RWPE1 (cell line): Measurements from ENCODE around the gene GRIK4.

Experiments used
- CTCF ChIA-PET: fragments of 350-600 bp; sonication (Branson Sonifier 250); formaldehyde crosslinking; extraction: SDS; loops from one replicate; lab custom pipeline; 2021; lab: Yijun Ruan, JAX
- POLR2A ChIA-PET: fragments of 400-600 bp; formaldehyde crosslinking; extraction: SDS; loops from one replicate; lab custom pipeline; 2020; ENCODE audit warnings: antibody characterized with exemption; ENCODE audit not compliant: low non-redundant PET; lab: Yijun Ruan, JAX
- DNase-seq: peaks from one replicate; pipeline ENCODE4 v3.0.0; 2012; ENCODE audit warnings: low spot score
- H3K27ac ChIP-seq: fragments of 450-650 bp; 2 replicates; pipeline ENCODE4 v1.5.1; 2017
- TF ChIP-seq, protein P1 (sequence below): fragments of 450-650 bp; conservative IDR thresholded peaks from 2 replicates; pipeline ENCODE4 v1.5.1; 2017; ENCODE audit warnings: low read depth, mild to moderate bottlenecking

Gene GRIK4

DNA sequence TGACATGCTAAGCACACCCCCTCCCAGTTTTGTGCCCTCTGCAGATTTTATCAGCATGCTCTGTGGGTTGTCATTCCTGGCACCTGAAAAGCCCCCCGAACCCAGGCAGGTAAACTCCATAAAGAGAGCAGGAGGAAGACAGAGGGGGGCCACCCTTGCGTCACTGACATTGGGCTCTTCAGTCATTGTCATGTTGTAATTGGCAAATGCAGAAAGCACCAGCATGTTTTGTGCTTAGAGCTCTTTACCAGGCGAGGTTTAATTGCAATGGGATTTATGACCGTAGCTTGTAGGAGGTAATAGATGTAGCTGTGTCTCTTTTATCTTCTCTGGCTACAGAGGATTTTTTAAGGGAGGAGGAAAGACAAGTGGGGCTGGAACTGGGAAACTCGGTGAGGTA is 201.7 kb downstream of the GRIK4 start:
- POLR2A ChIA-PET = no interaction called here
- CTCF ChIA-PET = interaction anchor here (1.0 kb wide), 1 partner anchor 216 kb away, joined by 5 read pairs; no protein-coding TSS in a partner anchor
- TF ChIP-seq, protein P1, sequence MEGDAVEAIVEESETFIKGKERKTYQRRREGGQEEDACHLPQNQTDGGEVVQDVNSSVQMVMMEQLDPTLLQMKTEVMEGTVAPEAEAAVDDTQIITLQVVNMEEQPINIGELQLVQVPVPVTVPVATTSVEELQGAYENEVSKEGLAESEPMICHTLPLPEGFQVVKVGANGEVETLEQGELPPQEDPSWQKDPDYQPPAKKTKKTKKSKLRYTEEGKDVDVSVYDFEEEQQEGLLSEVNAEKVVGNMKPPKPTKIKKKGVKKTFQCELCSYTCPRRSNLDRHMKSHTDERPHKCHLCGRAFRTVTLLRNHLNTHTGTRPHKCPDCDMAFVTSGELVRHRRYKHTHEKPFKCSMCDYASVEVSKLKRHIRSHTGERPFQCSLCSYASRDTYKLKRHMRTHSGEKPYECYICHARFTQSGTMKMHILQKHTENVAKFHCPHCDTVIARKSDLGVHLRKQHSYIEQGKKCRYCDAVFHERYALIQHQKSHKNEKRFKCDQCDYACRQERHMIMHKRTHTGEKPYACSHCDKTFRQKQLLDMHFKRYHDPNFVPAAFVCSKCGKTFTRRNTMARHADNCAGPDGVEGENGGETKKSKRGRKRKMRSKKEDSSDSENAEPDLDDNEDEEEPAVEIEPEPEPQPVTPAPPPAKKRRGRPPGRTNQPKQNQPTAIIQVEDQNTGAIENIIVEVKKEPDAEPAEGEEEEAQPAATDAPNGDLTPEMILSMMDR = no peak

DNA sequence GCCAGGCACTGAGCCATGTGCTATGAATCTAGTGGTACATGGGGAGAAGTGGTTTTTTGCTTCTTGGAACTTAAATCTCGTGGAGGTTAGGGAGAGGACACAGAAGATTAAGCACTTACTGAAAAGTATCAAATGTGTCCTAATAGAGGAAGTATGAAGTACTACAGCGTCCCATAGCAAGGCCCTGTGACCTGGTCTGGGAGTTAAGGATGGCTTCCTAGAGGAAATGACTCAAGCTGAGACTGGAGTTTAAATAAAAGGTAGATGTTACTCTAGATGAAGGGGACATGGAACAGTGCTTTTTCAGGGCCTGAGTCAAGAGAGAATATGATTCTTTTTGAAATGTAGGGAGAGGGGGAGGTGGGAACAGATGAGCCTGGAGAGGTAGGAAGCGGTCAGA is 202.9 kb downstream of the GRIK4 start:
- ChIA-PET CTCF (interaction anchor here (1.1 kb wide), 1 partner anchor 18 kb away, joined by 4 read pairs; no protein-coding TSS in a partner anchor), POLR2A (no interaction called here)

More for the DNA sequence above, 201.7 kb downstream of the GRIK4 start:
- no peak for DNase-seq
- no peak overlapping the region for H3K27ac ChIP-seq

DNA sequence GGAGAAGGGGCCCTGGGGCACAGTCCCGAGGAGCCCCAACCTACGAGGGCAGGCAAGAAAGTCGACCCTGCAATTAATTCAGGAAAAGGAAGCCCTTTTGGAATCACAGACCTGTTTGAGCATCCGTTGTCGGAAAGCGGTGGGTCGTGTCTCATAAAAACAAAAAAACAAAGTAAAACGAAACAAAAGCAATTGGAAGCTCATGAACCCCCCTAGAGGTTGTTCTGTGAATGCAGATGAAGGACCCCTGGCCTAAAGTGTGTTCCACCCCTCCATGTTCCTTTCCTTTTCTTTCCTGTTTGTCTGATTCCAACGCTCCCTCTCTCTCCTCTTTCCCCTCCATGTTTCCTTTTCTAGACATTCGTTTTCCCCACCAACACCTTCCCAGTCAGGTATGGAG is 203.7 kb downstream of the GRIK4 start:
- no peak for DNase-seq
- CTCF ChIA-PET = interaction anchor here (1.0 to 1.1 kb wide), 2 partner anchors 10 to 19 kb away, joined by 3 to 4 read pairs; no protein-coding TSS in a partner anchor
- no peak overlapping the region for H3K27ac ChIP-seq
- POLR2A ChIA-PET = no interaction called here
- TF ChIP-seq, protein P1 = peak; percentile 22; the same call in 1 of the 2 replicates

More for the DNA sequence above, 202.9 kb downstream of the GRIK4 start:
- no peak for DNase-seq
- H3K27ac ChIP-seq = no peak overlapping the region
- TF ChIP-seq, protein P1 = no peak

DNA sequence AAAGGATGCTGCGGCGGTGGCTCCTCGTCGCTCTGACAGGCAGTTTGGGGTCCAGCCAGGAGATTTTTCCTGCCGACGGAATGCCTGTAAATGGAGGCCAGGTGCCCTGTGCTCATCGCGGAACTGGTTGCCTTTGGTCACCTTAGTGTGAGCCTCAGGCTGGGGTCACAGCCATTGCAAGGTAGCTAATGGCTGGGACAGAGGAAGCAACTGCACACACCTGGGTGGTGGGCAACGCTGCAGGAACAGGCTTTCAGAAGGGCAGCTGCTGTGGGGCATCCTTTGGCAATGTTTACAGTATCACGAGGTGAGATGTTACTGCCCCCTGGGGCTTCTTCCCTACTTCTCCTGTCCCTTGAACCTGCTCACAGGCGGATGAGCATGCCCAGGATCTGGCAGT is 205.5 kb downstream of the GRIK4 start:
- POLR2A ChIA-PET = no interaction called here
- DNase-seq = no peak
- TF ChIP-seq, protein P1 = no peak
- no peak overlapping the region for H3K27ac ChIP-seq
- CTCF ChIA-PET = no interaction called here

DNA sequence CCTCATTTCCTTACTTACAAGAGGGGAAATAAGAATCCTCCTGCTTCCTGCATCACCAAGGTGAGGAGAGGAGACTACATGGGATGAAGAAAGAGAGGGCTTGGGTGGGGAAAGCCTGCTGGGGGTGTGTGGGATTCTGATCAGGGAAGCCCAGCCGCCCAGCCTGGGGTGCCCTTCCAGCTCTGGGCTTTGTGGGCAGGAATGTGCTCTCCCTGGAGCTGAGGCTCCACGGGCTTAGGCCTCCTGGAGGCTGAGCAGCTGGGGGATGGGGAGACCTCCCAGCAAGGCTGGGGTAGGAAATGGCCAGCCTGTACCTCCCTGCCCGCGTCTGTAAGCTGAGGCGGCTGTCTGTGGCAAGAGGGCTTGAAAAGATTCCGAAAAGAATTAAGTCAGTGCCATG is 206.1 kb downstream of the GRIK4 start:
- CTCF ChIA-PET = no interaction called here
- POLR2A ChIA-PET = no interaction called here
- no peak for DNase-seq
- no peak overlapping the region for H3K27ac ChIP-seq
- TF ChIP-seq, protein P1 = no peak

DNA sequence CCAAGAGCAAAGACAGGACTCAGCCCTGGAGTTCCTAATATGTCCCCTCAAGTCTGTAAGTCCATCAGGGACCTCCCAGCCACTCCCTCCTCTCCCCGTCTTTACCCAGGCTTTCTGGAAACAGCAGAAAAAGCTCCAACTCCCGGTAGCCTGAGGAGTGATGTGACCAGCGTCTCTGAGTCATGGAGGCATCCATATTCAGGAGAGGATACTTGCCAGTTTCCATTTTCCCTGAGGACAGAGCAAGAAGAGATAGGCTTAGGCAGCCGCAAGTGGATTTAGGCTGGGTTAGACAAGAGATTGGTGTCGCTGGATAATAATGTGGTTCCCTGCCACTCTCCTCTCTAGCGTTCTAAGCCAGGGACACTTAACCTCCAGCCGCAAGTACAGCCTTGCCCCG is 206.6 kb downstream of the GRIK4 start:
- CTCF ChIA-PET = no interaction called here
- POLR2A ChIA-PET = no interaction called here
- H3K27ac ChIP-seq = no peak overlapping the region
- TF ChIP-seq, protein P1 = no peak
- DNase-seq = no peak
